Stimulated activated CD4-positive, alpha-beta T cell treated with anti-CD3 and anti-CD28 coated beads, Interleukin-4, amount 100 ng/mL, for 48 hours (primary cell): ENCODE results near the gene MVP.
"Not testable (repeated sequence)": the region's sequence is repeated elsewhere in the genome, so short reads cannot be mapped to it uniquely, and the experiment has no call there.

Experiments used
- DNase-seq, 2 donors: peaks; one replicate each; pipeline ENCODE4 v3.0.0-alpha.2; 2020; ENCODE audit warnings: low read depth in 2 of 2

MVP gene

GRCh38 chr16:29820271-29820701 lies at the start of gene MVP:
MVP (plus strand) TSS chr16:29820462; CDS start chr16:29830550, 10,088 bp downstream.
- DNase-seq, result no peak

DNA sequence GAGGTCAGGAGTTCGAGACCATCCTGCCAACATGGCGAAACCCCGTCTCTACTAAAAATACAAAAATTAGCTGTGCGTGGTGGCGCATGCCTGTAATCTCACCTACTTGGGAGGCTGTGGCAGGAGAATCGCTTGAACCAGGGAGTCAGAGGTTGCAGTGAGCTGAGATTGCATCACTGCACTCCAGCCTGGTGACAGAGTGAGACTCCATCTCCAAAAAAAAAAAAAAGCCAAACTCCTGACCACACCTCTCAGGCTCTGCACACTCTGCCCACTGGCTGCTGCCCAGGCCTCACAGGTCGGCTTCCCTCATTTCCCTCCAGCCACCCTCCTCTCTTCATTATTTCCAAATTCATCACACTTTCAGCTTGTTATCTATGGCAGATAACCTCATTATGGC lies 47.9 kb upstream of the MVP start:
- DNase-seq, result not testable (repeated sequence)

GRCh38 chr16:29774730-29775129 lies 45.5 kb upstream of the MVP start:
- DNase-seq, result no peak

GRCh38 chr16:29775742-29776408 lies 44.4 kb upstream of the MVP start:
- DNase-seq, result no peak

GRCh38 chr16:29777576-29778350 lies 42.5 kb upstream of the MVP start, which contains the start of gene ZG16:
ZG16 (plus strand) TSS chr16:29778256; CDS start chr16:29779267, 1,011 bp downstream.
- no peak for DNase-seq

DNA sequence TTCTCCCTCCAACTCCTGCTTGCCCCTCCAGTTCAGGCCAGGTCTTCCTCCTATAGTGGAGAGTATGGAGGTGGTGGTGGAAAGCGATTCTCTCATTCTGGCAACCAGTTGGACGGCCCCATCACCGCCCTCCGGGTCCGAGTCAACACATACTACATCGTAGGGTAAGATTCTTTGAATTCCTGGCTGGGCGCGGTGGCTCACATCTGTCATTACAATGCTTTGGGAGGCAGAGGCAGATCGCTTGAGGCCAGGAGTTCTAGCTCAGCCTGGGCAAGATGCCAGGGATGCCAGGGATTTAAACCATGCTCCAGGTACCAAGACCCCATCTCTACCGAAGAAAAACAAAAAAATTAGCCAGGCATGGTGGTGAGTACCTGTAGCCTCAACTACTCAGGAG lies 40.8 kb upstream of the MVP start:
- DNase-seq, result no peak

DNA sequence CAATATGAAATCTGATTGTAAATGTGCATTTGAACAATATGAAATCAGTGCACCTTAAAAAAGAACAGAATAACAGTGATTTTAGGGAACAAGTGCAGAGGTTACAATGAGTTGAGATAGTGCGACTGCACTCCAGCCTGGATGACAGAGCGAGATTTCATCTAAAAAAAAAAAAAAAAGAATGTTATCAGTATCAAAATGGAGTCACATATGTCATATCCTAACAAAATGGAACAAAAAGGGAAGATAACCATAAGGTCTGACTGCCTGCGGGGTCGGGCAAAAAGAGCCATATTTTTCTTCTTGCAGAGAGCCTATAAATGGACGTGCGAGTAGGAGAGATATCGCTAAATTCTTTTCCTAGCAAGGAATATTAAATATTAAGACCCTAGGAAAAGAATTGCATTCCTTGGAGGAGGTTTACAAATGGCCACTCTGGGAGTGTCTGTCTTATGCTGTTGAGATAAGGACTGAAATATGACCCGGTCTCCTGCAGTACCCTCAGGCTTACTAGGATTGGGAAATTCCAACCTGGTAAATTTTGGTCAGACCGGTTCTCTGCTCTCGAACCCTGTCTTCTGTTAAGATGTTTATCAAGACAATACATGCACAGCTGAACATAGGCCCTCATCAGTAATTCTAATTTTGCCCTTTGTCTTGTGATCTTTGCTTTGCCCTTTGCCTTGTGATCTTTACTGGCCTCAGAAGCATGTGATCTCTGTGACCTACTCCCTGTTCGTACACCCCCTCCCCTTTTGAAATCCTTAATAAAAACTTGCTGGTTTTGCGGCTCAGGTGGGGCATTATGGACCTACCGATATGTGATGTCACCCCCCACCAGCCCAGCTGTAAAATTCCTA lies 36.9 kb upstream of the MVP start:
- not testable (repeated sequence) for DNase-seq

DNA sequence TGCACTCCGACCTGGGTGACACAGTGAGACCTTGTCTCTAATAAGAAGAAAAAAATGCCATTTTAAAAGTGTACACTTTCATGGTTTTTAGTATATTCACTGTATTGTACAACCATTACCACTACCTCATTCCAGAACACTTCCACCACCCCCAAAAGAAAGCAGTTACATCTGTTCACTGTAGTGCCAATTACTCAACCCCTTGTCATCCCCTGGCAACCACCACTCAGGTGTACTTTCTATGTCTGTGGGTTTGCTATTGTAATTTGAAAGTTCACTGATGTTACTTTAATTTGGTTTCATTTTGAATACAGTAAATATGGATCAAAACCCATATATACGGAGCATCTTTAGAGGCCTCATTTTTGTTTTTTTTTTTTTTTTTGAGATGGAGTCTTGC lies 36.1 kb upstream of the MVP start:
- DNase-seq, result no peak

DNA sequence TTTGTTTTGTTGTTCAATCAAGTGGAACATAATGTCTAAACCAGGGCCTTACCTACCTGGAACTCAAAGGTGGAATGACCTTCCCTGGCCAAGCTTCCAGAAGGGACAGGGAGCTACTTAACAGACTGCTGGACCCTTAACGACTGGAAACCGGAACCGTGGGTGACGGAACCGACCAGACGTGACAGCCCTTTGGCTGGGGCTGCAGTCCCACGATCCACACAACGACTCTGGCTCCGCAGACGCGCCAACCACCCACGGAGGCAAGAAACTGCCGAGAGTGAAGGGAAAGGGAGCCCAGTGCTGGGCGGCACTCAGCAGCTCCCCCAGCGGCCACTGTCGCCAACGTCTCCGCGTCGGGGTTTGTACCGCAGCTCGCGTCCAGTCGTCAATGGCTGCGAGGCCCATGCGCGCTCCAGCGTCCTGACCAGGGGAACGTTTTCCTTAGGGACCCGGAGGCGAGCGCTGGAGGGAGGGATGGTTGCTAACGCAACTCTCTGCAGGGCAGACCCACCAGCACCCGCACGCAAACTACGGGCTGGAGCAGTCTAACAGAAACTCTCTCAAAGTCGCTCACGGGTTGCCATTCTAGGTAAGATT lies 35.3 kb upstream of the MVP start:
- peak; percentile 72 to 78 for DNase-seq

DNA sequence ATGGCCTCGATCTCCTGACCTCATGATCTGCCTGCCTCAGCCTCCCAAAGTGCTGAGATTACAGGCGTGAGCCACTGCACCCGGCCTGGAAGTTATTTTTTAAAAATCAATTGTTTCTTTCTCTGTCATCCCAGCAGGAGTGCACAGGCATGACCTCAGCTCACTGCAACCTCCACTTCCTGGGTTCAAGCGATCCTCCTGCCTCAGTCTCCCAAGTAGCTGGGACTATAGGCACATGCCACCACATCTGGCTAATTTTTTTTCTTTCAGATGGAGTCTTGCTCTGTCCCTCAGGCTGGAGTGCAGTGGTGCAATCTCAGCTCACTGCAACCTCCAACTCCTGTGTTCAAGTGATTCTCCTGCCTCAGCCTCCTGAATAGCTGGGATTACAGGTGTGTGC lies 33.1 kb upstream of the MVP start:
- not testable (repeated sequence) for DNase-seq

DNA sequence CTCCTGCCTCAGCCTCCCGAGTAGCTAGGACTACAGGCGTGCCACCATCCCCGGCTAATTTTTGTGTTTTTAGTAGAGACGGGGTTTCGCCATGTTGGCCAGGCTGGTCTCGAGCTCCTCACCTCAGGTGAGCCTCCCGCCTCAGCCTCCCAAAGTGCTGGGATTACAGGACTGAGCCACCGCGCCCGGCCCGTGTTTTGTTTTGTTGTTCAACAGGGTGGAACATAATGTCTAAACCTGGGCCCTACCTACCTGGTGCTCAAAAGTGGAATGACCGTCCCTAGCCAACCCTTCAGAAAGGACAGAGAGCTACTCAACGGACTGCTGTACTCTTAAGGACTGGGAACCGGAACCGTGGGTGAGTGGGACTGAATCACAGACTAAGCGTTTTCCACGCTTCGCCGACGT lies 30.5 kb upstream of the MVP start:
- DNase-seq, result no peak

- peak; percentile 100 for DNase-seq
These were observed 29.9 kb upstream of the MVP start, which contains the start of gene KIF22 for GRCh38 chr16:29790183-29790948. KIF22 (plus strand) TSS chr16:29790751; CDS start chr16:29790760, 9 bp downstream.

DNA sequence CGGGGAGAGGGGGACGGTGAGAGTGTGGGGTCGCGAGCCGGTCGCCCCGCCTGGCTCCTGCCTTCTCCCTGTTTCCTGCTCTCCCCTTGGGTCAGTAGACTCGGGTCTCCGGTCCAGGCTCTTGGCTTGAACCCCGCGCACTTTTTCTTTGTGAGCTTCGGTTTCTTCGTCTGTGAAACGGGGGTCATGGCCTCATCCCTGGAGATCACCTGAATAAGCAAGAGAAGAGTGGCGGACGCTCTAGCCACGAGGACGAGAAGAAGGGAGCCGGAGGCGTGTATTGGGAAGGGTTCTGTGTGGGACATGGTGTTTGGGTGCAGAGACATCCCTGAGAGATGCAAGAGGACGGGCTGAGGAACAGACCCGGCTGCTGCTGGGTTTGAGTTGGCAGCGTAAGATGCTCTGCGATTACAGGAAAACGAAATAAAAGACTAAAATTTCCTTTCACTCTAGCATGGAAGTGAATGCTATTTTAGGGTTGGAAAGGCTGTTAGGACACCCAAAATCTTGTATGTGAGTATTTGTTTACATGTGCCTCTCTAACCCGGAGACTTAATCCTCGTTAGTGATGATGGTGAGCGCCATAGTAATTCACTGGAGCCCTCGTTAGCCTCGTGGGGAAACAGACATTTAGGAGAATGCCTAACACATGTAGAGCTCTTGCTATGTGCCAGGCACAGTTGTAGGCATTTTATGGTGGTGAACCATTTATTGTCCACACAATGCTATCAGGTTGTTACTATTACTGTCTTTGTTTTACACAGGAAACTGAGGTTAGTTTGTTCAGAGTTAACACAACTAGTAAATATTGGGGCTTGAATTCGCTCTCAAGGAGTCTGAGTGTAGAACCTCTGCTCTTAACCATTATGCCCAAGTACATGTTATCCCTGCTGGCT lies 29.1 kb upstream of the MVP start:
- DNase-seq, result no peak

- no peak for DNase-seq
These were observed 28.1 kb upstream of the MVP start for GRCh38 chr16:29791845-29792807.

DNA sequence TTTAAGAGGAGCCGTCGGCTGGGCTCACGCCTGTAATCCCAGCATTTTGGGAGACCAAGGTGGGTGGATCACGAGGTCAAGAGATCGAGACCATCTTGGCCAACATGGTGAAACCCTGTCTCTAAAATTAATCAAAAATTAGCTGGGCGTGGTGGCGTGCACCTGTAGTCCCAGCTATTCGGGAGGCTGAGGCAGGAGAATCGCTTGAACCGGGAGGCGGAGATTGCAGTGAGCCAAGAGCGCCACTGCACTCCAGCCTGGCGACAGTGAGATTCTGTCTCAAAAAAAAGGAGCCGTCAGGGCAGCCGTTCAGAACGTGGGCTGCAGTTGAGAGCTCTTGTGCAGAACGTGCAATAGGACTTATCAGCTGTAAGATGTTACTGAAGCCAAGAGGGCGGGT lies 27.1 kb upstream of the MVP start:
- not testable (repeated sequence) for DNase-seq

DNA sequence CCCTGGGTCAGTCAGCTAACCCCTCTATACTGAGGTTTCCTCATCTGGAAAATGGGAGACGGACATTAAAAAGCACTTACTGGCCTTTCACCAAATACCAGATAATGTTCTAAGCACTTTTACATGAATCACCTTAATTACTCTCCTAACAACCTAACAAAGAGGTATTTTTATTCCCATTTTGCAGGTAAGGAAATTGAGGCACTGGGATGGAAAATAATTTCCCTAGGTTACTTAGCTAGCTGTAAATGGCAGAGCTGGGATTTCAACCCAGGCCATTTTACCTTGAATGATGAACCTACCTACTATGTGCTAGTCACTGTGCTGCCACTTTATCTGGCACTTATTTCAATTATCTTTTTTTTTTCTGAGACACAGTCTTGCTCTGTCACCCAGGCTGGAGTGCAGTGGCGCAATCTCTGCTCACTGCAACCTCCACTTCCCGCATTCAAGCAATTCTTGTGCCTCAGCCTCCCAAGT lies 26.0 kb upstream of the MVP start:
- no peak for DNase-seq

DNA sequence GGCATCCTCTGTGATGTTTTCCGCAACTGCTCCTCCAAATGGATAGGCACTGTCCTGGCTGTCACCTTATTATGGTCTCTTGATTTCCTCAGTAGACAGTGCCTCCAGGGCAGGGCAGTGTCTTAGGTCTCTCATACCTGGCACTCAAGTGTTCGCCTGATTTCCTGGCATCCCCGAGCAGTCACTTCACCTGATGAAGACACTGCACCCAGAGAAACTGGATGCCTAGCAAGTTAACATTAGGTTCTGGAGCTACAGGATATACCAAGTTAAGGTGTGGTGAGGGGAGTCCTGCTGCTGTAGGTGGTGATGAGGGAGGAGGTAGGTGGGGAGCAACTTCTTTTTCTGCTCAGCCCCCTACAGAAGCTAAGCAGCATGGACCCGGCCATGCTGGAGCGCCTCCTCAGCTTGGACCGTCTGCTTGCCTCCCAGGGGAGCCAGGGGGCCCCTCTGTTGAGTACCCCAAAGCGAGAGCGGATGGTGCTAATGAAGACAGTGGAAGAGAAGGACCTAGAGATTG lies 17.8 kb upstream of the MVP start:
- no peak for DNase-seq

DNA sequence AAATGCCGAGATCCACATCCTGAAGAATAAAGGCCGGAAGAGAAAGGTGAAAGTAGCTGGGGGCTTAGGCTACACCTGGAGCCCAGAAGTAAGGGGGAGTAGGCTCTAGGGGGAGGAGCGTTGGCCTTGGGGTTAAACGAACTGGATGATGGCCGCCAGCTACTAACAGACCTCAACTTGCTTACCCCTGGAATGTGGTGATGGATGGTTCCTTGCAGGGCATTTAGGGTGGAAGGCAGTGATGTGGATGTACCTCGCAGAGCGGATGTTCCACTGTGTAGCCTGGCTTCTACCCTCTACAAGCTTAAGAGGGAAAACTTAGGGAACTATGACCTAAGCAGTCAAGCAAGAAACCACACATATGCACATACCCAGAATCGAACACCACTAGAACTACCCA lies 16.2 kb upstream of the MVP start:
- no peak for DNase-seq
